Upper lobe of left lung (tissue), 4 donors: ENCODE data around the gene NDC1.

Experiments
- EP300 ChIP-seq, 4 donors: sonication (generic); formaldehyde crosslinking; IDR thresholded peaks; one replicate each; pipeline ENCODE4 v1.5.1; 2017; ENCODE audit warnings: antibody characterized with exemption in 4 of 4, control low read depth in 2 of 4
- POLR2A ChIP-seq, 4 donors: fragments of 450-650 bp; IDR thresholded peaks; one replicate each; pipeline ENCODE4 v1.5.1; 2016 to 2017; ENCODE audit warnings: antibody characterized with exemption in 4 of 4, mild to moderate bottlenecking in 2 of 4
- POLR2AphosphoS5 ChIP-seq, 2 donors: sonication (generic); formaldehyde crosslinking; IDR thresholded peaks; one replicate each; pipeline ENCODE4 v1.5.1; 2017; ENCODE audit warnings: antibody characterized with exemption in 2 of 2
- TF ChIP-seq, protein P1 (sequence below), 6 experiments: fragments of 450-650 bp in 4 of 6; fragments of 200-600 bp in 2 of 6; sonication (generic) in 2 of 6; IDR thresholded peaks; one replicate each; pipeline ENCODE4 v1.5.1; 2016 to 2019; ENCODE audit warnings: antibody characterized with exemption in 6 of 6

DNA sequence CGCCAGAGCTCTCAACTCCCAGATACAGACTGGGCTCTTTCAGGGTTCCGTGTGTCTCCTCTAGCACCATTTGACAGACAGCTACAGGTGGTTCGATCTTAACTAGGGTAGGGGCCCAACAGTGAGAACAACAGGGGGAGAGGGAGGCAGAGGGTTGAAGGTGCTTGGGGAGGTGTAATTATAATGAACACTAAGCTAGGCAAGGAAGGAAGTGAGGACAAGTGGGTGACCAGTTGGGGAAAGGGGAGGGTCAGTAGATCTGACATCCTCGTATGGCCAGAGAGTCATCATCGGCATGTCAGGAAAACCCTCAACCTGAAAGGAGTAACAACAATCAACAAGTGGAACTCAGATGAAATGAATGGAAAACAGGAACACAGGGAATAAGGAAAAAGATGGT, 121.9 kb downstream of the NDC1 start:
- TF ChIP-seq EP300 (IDR thresholded peaks at IDR 0.05), result no peak
- no peak for TF ChIP-seq POLR2A (IDR thresholded peaks at IDR 0.05)
- TF ChIP-seq, protein P1, sequence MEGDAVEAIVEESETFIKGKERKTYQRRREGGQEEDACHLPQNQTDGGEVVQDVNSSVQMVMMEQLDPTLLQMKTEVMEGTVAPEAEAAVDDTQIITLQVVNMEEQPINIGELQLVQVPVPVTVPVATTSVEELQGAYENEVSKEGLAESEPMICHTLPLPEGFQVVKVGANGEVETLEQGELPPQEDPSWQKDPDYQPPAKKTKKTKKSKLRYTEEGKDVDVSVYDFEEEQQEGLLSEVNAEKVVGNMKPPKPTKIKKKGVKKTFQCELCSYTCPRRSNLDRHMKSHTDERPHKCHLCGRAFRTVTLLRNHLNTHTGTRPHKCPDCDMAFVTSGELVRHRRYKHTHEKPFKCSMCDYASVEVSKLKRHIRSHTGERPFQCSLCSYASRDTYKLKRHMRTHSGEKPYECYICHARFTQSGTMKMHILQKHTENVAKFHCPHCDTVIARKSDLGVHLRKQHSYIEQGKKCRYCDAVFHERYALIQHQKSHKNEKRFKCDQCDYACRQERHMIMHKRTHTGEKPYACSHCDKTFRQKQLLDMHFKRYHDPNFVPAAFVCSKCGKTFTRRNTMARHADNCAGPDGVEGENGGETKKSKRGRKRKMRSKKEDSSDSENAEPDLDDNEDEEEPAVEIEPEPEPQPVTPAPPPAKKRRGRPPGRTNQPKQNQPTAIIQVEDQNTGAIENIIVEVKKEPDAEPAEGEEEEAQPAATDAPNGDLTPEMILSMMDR (IDR thresholded peaks at IDR 0.05), result no peak
- TF ChIP-seq POLR2AphosphoS5 (IDR thresholded peaks at IDR 0.05), result no peak
